Activated CD8-positive, alpha-beta memory T cell treated with anti-CD3 and anti-CD28 coated beads, Interleukin-2, amount 50 U/mL, for 24 hours (primary cell): ENCODE measurements around the gene L3MBTL4.
"Not testable (repeated sequence)": the region's sequence is repeated elsewhere in the genome, so short reads cannot be mapped to it uniquely, and the experiment has no call there.

Experiments used
- DNase-seq: peaks from one replicate; pipeline ENCODE4 v3.0.0-alpha.2; 2020; ENCODE audit errors: extremely low read depth

L3MBTL4 gene

DNA sequence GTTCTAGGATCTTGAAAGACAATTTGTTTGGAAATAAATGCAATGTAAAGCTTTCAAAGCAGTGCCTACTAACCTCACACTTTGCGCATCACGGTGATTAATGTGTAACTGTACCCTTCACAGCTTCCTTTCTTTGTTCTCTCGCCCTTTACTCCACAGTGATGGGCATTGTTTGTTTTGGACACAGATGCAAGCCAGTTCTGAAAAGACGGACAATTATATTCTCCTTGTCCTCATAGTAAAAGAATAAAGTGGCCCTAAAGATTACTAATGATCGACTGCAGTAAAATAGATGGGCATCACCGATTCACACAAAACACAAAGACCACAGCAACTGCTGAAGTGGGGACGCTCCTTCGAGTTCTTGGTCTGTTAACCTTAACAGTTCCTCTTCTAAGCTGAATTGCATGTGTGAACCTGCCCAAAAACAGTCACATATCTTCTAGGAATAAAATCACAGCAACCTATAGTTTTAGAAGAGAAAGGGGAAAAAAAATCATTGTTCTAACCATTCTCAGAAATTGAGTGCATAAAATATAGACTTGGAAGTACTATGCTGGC lies 7.7 kb downstream of the L3MBTL4 start:
- no peak for DNase-seq

DNA sequence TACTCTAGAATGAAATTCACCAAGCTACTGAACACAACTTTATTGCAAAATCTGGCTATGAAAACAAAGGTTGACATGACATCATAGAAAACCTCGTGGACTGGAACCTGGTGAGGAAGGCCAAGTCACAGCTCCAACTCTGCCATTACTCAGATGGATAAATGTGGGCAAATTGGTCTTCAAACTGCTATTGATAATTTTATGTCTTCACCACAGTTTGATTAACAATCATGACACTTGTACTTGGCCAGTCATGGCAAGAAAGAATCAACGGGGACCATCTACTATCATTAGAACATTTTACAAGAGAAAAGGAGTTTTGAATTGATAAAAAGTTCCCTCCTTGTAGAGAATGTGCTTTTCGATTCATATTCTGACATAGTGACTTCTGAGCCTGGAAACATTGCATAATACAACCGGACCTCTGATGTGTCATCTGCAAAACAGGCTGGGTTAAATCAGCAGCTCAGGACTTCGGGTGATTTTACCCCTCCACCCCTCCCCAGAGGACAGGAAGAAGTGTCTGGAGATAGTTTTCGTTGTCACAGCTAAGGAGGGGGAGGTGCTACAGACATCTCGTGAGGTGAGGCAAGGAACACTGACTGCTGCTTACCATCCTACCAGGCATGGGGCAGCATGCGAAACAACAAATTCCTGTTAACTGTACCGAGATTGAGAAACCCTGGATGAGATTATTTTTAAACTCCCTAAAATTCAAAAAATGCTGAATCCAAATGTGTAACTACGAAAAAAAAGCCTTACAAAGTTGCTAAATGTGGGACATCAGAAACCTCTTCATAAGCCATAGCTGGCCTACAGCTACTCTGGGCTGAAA lies 8.4 kb downstream of the L3MBTL4 start:
- DNase-seq = no peak

GRCh38 chr18:6405237-6406074 lies 9.3 kb downstream of the L3MBTL4 start:
- no peak for DNase-seq

DNA sequence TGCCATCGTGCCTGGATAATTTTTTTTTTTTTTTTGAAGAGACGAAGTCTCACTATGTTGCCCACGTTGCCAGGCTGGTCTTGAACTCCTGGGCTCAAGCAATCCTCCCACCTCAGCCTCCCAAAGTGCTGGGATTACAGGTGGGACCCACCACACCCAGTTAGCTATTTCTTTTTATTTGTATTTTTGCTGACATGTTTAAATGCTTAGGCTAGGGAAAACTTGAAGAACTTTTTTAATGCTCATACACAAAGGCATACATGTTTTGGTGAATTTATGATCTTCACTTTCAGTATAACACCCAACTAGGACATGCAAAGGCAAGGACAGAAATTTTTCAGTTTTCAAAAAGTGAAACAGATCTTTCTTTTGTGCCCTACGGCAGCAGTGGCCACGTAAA lies 9.9 kb downstream of the L3MBTL4 start:
- DNase-seq = no peak

GRCh38 chr18:6401687-6402086 lies 13.0 kb downstream of the L3MBTL4 start:
- DNase-seq = no peak

DNA sequence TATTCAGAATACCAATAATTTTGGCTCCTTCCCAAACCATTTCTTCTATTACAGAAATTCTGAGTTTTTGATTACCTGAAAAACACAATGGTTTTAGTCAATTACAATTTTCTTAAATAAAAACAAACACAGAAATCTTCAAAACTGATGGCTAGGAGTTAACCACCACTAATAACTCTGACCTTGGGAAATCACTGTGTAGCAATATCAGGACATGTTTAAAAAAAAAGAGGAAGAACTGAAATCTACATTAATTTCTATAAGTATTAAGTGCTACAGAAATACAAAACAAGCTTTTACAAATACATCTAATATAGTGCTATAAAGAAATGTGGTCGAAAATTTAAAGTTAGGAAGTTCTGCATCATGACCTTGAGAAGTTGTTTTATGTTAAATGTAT lies 14.9 kb downstream of the L3MBTL4 start:
- DNase-seq = no peak

DNA sequence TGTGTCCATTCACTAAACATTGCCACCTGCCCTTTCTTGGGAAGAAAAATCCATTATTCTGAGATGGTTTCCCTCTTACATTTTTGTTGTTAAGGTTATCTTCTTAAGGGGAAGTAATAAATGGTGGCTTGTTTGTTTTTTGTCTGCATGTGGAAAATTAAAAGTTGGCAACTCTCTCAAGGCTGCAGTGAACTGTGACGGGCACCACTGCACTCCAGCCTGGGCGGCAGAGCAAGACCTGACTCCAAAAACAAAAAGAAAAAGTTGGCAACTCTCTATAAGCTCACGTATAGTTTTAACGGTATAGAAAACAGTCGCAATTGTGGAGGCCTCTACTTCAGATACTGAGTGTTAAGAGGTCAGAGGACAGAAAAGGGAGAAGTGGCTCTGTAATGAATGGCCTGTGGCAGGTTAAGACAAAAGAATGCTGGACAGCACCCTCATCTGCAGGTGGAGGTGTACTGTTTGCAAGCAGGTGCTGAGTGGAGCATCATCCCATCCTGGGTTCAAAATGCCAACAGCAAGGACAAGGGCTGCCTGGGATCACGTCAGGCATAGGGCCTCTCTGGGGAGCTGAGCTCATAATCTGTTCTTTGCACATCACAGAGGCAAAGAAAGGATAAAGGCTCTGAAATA lies 16.7 kb downstream of the L3MBTL4 start:
- no peak for DNase-seq

- no peak for DNase-seq
Observed at GRCh38 chr18:6396847-6397246, 17.9 kb downstream of the L3MBTL4 start.

GRCh38 chr18:6396276-6396675 lies 18.4 kb downstream of the L3MBTL4 start:
- DNase-seq = no peak

DNA sequence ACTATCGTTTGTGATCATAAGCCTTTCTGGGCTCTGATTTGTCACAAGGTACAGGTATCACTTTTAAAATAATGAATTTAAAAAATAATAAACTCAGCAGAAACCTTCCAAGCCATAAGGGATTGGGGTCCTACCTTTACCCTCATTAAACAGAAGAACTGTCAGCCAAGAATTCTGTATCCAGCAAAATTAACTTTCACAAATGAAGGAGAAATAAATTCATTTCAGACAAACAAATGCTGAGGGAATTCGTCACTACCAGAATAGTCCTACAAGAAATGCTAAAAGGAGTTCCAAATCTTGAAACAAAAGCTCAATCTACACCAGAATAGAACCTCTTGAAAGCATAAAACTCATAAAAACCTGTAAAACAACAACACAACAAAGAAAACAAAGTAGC lies 25.7 kb downstream of the L3MBTL4 start:
- DNase-seq = no peak

GRCh38 chr18:6382963-6383362 lies 31.7 kb downstream of the L3MBTL4 start:
- DNase-seq = no peak

DNA sequence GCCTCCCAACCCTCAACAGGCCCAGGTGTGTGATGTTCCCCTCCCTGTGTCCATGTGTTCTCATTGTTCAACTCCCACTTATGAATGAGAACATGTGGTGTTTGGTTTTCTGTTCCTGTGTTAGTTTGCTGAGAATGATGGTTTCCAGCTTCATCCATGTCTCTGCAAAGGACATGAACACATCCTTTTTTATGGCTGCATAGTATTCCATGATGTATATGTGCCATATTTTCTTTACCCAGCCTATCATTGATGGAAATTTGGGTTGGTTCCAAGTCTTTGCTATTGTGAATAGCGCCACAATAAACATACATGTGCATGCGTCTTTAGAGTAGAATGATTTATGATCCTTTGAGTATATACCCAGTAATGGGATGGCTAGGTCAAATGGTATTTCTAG lies 37.2 kb downstream of the L3MBTL4 start:
- not testable (repeated sequence) for DNase-seq

DNA sequence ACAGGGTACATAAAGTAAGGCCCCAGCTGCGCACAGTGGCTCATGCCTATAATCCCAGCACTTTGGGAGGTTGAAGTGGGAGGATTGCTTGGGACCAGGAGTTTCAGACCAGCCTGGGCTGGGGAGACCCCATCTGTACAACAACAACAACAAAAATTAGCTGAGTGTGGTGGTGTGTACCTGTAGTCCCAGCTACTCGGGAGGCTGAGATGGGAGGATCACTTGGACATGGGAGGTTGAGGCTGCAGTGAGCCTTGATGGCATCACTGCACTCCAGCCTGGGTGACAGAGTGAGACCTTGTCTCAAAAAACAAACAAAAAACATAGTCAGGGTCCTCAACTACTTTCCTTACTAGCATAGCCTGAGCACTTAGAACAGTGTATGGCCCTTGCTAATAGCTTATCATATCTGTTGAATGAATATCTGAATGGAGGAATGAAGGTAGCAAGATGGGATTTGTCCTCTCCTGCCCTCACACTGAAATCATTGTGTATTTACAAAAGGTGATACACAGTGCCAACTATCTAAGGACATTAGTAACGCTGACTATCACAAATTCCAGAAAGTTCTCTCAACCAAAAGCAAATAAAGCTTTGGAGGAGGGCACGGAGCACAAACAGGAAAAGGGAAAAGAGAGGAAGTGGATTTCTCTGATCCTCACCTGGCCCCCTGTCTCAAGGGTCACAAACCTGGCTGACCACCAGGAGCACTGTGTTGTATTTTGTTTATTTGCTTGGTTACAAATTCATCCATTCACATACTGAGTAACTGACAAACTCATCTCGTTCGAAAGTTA lies 38.1 kb downstream of the L3MBTL4 start:
- DNase-seq = no peak

- DNase-seq = no peak
Observed at GRCh38 chr18:6374935-6375529, 39.7 kb downstream of the L3MBTL4 start.

- no peak for DNase-seq
Observed at GRCh38 chr18:6374340-6374739, 40.4 kb downstream of the L3MBTL4 start.

- no peak for DNase-seq
Observed at GRCh38 chr18:6373187-6373586, 41.5 kb downstream of the L3MBTL4 start.

- DNase-seq = no peak
Observed at GRCh38 chr18:6370886-6371635, 43.6 kb downstream of the L3MBTL4 start.

DNA sequence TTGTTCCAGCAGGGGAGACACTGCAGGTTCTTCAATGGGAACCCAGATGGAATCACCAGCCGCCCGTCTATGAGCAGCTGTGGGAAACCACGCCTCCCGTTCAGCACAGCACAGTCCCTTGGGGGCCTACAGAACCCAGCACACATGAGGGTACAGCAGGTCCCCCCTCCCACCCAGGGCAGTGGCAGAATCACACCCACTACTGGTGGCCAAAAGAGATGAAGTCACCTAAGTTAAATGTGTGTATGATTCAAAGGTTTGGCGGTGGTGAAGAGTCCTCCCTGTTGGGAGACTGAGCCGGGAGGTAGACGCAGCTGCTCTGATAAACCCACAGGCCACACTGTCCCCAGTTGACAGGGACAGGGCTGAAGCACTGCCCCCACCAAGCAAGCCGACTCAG lies 44.3 kb downstream of the L3MBTL4 start:
- DNase-seq = no peak

GRCh38 chr18:6368017-6368416 lies 46.7 kb downstream of the L3MBTL4 start:
- DNase-seq = no peak

DNA sequence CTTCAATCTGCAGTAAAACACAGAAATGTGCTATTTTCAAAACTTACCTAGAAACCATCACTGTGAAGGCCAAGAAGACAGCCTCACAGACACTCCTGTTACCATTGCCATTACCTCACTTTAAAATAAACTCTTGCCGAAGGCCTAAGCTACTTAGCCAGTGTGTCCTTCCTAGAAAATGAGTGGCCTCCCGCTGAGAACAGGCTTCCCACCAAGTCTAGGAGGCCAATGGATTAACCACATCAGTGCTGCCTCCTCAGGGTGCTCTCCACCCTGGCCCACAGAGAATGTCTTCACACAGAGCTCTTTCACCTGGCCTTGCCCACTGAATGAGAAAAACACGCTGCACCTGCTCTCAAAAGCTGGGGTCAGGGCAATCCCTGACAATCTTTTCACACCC lies 47.5 kb downstream of the L3MBTL4 start:
- DNase-seq = no peak
